HG02943 (cell line): ENCODE measurements around the gene BTAF1.
"Not testable (repeated sequence)": the region's sequence is repeated elsewhere in the genome, so short reads cannot be mapped to it uniquely, and the experiment has no call there.

Experiments used
- ATAC-seq: cut with Tn5 transposase; IDR thresholded peaks from one replicate; pipeline ENCODE4 v1.9.1; 2021; ENCODE audit warnings: mild to moderate bottlenecking, low read depth, moderate library complexity; ENCODE audit not compliant: unreplicated experiment

Gene BTAF1

DNA sequence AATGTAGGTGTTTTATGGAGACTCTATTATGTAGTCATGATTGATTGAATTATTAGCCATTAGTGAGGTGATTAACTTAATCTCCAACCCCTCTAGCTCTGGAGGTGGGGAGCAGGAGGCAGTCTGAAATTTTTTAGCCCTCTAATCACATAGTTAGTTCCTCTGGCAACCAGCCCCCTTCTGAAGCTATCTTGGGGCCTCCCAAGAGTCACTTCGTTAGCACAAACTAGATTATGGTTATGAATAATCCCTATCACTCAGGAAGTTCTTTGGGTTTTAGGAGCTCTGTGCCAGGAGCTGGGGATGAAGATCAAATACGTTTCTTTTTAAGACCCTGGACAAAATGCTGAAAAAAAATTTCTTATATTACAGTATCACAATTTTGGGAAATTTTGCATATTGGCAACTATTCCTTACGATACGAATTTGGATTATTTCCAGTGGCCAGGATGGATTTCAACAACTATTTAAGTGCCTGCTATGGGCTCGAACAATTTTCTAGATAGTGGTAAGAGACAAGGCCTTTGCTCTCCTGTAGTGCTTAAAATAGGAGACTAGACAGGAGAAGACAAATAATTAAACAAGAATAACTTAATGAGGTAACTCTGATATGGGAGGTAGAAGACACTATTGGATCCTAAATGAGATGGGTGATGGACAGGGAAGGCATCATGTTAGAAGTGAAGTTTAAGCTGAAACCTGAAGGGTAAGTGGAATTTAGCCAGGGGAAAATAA, 52.9 kb downstream of the BTAF1 start:
- ATAC-seq: no peak

DNA sequence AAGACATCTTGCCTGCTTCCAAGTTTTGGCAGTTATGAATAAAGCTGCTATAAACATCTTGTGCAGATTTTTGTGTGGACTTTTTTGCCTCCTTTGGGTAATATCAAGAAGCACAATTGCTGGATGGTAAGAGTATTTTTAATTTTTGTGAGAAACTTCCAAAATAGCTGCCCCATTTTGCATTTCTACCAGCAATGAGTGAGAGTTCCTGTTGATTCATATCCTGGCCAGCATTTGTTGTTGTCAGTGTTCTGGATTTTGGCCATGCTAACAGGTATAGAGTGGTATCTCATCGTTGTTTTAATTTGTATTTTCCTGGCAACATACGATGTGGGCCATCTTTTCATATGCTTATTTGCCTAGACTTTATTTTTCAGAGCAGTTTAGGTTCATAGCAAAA, 53.9 kb downstream of the BTAF1 start:
- no peak for ATAC-seq

DNA sequence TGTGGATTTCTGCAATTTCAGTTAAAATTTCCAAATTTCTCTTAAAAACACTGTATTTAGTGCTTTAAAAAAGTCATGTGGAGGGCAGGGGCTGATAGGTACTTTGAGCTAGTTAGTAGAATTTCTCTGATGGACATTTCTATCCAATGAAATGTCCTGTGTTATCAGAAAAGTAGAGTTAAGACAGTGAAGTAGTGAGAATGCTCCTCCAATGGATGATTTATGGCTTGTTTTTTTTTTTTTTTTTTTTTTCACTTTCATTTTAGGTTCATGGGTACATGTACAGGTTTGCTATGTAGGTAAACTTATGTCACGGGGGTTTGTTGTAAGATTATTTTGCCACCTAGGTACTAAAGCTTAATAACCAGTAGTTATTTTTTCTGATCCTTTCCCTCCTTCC, 55.0 kb downstream of the BTAF1 start:
- no peak for ATAC-seq

DNA sequence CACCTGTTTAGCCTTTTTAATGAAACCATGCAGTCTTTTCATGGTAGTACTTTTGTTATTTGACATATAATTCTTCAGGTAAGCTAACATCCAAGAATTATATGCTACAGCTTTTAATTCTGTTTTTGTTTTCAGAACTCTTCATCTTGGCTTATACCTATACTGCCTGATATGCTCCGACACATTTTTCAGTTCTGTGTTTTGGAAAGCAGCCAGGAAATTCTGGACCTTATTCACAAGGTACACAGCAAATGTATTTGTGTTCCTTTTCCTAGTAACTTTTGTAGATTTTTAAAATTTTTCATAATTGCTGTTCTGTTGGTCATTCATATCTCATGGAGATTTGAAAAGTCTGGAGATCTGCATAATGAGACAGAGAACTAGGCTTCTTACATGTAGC, 56.7 kb downstream of the BTAF1 start:
- ATAC-seq: no peak

DNA sequence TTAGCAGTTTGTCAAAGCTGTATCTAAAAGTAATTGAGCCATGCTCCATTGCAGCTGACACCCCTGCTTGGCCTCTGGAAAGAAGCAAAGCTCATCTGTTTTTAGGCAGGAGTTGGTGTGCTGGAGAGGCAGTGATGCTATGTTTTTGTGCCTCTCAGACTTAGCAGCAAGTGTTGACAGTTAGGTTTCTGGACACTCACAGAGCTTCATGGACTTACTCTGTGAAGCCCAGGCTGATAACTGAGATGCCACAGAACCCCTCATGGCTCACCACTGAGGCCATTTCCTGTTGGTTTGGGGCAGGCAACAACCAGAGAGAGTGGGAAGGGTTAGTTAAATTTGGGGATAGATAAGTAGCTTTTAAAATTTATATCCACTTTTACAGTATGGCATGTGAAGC, 59.8 kb downstream of the BTAF1 start:
- ATAC-seq: no peak

DNA sequence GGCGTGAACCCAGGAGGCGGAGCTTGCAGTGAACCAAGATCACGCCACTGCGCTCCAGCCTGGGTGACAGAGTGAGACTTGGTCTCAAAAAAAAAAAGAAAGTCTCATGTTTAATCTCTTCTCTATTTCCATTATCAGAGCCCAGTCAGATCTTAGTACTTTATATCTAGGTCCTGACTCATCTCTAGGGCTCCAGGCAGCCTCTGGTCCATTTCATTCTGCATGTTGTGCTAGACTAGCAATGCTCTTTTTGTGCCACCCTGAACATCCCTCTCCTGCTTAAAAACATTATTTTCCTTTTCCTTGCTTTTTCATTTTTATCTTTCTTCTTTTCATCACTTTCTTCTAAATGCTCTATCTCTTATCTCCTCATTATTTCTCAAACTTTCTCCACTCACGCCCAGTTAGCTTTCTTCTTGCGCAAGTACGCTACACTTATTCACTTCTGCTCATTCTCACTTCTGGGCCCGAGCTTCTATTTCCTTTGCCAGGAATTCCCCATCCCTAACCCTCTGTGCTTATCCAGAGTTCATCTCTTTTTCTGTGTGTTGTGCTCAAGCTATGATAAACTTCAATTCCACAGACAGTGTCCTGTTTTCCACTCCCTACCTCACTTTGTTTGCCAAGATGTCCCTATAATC, 63.9 kb downstream of the BTAF1 start:
- ATAC-seq: no peak

DNA sequence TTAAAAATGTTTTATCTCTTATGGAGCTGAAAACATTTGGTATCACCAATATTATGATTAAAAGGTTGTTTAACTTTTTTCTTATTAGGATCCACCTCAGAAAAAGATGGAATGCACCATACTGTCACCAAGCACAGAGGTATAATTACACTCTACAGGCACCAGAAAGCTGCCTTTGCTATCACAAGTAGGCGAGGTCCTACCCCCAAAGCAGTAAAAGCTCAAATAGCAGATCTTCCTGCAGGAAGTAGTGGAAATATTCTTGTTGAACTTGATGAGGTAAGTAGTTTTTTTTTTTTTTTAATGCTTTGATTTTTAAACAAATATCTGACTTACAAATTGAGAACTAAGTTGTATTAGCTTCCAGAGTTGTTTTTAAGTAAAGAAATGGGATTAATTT, 68.5 kb downstream of the BTAF1 start:
- no peak for ATAC-seq

DNA sequence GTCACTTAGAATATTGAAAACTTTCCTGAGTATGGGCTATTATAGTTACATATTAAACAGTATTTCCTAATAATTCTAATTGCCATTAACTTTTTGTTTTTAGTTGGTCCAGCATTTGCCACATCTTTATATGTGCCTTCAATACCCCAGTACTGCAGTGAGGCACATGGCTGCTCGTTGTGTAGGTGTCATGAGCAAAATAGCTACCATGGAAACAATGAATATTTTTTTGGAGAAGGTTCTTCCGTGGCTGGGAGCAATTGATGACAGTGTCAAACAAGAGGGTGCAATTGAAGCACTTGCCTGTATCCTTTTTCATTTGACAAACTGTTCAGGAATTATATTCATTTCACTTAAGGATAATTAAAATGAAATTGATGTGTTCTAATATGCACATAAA, 72.7 kb downstream of the BTAF1 start:
- no peak for ATAC-seq

DNA sequence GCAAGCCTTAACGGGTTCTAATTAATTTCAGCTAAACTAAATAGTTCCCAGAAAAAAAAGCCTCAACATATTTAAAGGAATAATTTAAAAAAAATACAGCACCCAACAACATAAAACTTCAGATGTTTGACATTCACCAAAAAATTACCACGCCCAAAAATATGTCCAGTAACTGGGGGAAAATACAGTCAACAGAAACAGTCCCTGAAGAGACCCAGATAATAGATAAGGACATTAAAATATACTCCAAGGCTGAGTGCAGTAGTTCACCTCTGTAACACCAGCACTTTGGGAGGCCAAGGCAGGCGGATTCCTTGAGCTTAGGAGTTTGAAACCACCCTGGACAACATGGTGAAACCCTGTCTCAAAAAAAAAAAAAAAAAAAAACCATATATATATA, 78.0 kb downstream of the BTAF1 start:
- no peak for ATAC-seq

DNA sequence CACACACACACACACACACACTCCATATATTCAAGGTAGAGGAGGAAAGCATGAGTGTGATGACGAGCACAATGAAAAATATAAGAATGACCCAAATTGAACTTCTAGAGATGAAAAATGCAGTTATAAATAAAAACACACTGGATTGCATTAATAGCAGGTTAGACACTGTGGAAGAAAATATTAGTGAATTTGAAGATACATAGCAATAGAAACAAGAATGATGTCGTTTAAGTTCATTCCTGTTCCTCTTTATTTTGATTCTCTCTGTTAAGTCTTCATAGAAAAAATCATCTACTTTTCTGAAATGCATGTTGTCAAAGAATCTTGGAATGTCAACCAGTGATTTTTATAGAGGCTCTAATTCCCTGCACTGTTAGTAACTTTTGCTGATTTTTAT, 78.4 kb downstream of the BTAF1 start:
- no peak for ATAC-seq

DNA sequence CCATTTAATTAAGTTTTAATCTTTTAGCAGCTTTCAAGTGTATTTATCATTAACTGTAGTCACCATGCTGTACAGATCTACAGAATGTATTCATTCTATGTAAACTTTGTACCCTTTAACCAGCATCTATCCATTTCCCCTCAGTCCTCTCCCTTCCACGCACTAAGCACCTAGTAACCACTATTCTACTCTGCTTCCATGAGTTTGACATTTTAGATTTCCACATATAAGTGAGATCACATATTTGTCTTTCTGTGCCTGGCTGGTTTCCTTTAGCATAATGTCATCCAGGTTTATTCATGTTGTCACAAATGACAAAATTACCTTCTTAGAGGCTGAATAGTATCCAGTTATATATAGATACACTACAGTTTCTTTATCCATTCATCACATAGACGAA, 79.7 kb downstream of the BTAF1 start:
- ATAC-seq: no peak

DNA sequence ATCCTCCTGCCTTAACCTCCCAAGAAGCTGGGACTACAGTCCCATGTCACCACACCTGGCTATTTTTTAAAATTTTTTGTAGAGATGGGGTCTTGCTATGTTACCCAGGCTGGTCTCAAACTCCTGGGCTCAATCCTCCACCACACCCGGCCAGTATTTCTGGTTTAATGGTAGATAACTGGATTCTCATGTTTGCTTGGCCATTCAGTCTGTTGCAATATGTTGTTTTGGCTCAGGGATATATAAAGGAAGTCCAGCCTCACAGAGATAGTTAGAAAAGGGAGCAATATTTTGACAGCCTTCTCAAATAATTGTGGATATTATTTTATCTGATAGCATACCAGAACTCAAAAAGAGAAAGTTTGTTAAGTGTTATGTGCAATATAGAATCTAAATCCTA, 82.4 kb downstream of the BTAF1 start:
- no peak for ATAC-seq

DNA sequence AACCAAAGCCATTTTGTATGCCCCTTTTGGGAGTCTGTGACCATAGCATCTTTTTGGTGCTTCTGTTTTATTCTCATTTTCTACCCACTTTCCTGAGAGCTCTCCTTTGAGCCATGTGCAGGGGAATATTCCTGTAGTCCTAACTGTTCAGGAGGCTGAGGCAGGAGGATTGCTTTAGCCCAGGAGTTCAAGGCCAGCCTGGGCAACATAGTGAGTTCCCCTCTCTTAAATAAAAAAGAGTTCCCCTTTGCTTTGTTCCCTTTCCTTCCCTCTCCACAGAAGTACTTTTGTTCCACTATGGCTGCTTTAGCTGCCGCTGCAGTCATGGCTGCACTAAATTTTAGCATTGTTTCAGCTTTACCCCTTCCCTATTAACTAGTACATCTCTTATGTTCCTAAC, 85.9 kb downstream of the BTAF1 start:
- ATAC-seq: no peak

DNA sequence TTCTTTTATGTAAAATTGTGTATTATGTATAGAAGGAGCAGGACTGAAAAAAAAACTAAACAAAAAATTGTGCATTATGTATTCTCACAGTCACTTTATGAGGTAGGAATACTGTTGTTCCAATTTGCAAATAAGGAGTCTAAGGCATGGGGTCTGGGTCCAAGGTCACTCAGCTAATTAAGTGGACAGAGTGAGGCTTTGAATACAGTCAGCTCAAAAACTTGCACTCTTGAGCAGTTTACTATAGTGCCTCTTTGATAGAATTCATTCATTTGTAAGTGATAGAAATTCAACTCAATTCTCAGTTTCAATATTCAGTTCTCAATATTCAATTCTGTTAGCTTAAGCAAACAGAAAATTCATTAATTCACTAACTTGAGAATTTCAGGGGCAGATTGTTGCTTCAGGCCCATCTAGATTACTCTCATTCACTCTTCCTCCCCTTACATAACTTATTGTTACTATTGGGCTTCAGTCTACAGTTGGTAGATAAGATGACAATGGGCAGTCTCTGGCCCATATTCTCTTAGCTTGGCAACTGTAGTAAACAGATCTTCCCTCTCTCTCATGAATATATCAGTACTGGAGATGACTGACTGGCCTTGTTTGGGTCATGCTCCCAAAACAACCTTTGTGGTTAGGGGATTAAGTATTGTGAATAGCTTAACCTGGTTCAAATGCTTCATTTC, 86.6 kb downstream of the BTAF1 start:
- ATAC-seq: no peak

DNA sequence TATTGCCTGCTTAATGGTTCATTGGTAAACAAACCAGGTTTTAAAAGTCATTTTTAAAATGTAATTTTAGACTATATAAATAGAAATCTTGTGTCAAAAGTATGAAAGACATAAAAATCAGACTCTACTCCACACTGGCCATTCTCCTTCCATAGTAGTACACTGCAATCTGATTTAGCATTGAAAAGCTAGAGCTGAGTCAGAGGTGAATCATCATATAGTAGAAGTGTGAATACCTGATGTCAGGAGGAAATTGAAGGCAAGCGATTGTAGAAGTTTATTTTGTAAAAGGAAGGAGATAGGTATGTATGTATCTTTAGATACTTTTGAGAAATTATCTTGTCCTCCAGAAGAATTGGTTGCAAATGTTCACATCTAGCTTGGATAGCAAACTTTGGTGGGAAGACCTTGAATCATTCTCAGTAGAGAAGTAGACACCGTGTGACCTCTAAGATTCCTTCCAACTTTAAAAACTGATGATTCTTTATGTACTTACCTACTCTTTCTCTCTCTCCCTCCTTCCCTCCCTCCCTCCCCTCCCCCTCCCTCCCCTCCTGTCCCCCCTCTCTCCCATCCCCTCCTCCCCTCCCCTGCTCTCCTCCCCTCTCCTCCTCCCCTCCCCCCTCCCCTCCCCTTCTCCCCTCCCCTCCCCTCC, 88.1 kb downstream of the BTAF1 start:
- ATAC-seq: no peak

DNA sequence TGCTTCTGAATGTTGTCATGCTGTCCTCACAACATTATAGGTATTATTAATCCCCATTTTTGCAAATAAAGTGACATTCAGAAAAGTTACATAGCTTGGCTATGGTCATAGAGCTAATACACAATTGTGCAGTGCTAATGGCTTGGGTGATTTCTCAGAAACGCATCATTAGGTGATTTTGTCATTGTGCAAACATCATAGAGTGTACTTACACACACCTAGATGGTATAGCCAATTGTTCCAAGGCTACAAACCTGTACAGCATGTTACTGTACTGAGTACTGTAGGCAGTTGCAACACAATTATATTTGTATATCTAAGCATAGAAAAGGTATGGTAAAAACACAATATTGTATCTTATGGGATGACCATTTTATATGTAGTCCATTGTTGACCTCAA, 91.0 kb downstream of the BTAF1 start:
- ATAC-seq: no peak

DNA sequence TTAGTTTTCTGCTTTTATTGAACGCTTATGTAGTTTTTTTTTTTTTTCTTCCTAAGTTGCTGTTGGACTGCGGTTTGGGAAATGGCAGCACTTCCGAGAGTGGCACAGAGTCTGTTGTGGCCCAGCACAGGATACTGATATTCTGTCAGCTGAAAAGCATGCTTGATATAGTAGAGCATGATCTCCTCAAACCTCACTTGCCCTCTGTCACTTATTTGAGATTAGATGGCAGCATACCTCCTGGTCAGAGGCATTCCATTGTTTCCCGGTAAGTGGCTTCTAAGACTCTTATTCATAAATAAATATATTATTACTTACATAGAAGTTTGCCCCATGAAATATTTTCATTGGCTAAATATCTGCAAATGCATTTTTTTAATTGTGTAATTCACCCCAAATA, 101.1 kb downstream of the BTAF1 start:
- ATAC-seq: no peak

DNA sequence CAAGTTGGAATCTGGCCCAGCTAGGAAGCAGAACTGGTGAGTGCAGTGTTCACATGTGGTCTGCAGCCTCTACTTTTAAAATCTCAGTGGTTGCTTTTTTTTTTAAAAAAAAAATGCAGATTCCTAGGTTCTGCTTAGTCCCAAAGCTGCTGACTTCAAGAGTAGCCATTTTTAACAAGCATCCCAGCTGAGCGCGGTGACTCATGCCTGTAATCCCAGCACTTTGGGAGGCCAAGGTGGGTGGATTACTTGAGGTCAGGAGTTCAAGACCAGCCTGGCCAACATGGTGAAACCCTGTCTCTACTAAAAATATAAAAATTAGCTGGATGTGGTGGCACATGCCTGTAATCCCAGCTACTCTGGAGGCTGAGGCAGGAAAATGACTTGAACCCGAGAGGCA, 101.8 kb downstream of the BTAF1 start:
- ATAC-seq: not testable (repeated sequence)

DNA sequence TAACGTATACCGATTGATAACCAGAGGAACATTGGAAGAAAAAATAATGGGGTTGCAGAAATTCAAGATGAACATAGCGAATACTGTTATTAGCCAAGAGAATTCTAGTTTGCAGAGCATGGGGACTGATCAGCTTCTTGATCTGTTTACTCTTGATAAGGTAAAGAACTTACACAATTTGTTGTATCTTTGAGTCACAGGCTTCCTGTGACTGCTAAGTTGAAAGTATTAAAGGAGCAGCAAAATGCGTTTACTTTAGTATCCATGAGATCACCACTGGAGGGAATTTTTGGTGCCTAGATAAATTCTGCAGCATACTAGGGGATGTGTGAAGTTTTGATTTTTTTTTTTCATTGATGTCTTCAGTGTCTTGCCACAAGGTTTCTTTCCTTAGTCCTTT, 103.6 kb downstream of the BTAF1 start:
- ATAC-seq: no peak

DNA sequence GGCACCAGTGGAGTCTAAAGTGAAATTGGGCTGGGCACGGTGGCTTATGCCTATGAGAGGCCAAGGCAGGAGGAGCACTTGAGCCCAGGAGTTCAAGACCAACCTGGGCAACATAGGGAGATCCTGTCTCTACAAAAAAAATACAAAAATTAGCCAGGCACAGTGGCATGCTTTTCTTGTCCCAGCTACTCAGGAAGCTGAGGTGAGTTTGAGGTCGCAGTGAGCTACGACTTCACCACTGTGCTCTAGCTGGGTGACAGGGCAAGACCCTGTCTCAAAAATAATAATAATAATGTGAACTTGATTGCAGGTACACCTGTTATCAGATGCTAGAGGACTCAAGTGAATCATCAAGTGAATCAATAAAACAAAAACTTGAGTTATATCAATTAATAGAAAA, 108.0 kb downstream of the BTAF1 start:
- ATAC-seq: no peak

DNA sequence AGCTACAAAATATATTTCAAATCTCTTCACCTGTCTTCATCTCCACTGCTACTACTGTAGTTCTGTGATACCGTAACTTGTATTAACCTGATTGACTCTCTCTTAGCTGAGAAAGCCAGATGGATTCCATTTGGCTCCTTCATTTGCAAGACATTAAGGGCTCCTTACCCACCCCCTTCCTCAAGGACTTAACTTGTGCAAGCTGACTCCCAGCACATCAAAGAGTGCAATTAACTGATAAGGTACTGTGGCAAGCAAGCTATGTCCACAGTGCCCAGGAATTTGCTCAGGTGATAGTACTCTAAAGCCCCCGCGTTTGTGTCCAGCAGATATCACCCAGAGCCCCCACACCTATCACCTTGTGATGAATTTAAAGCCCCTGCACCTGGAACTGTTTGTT, 109.5 kb downstream of the BTAF1 start:
- ATAC-seq: not testable (repeated sequence)
